ENCODE measurements around the gene CARD8.
"Not testable (repeated sequence)": the region's sequence is repeated elsewhere in the genome, so short reads cannot be mapped to it uniquely, and the experiment has no call there.

DNA sequence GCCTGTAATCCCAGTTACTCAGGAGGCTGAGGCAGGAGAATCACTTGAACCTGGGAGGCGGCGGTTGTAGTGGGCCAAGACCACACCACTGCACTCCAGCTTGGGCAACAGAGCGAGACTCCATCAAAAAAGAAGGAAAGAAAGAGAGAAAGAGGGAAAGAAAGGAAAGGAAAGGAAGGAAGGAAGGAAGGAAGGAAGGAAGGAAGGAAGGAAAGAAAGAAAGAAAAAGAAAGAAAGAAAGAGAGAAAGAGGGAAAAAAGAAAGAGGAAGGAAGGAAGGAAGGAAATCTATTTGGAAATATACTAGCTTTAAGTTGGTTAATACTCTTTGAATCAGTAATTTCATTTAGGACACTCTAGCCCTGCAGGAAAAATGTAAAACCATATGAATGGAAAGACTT, 34.9 kb downstream of the CARD8 start:
- TF ChIP-seq, protein P1, sequence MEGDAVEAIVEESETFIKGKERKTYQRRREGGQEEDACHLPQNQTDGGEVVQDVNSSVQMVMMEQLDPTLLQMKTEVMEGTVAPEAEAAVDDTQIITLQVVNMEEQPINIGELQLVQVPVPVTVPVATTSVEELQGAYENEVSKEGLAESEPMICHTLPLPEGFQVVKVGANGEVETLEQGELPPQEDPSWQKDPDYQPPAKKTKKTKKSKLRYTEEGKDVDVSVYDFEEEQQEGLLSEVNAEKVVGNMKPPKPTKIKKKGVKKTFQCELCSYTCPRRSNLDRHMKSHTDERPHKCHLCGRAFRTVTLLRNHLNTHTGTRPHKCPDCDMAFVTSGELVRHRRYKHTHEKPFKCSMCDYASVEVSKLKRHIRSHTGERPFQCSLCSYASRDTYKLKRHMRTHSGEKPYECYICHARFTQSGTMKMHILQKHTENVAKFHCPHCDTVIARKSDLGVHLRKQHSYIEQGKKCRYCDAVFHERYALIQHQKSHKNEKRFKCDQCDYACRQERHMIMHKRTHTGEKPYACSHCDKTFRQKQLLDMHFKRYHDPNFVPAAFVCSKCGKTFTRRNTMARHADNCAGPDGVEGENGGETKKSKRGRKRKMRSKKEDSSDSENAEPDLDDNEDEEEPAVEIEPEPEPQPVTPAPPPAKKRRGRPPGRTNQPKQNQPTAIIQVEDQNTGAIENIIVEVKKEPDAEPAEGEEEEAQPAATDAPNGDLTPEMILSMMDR (conservative IDR thresholded peaks at IDR 0.05; ENCODE audit: low read depth in 2 of 2), result not testable (repeated sequence)
- TF ChIP-seq POLR2AphosphoS5 (IDR thresholded peaks at IDR 0.05; ENCODE audit: low read depth); NANOG (IDR thresholded peaks at IDR 0.05; ENCODE audit: borderline replicate concordance); STAT1 (IDR thresholded peaks at IDR 0.05; ENCODE audit: unreplicated experiment); EZH2 (IDR thresholded peaks at IDR 0.05; ENCODE audit: low read depth, unreplicated experiment); ZNF114 (CRISPR knock-in tag; IDR thresholded peaks at IDR 0.05); CREB1 (CRISPR knock-in tag; IDR thresholded peaks at IDR 0.05; ENCODE audit: low read depth); EZH2phosphoT487 (IDR thresholded peaks at IDR 0.05; ENCODE audit: unreplicated experiment); ZNF331 (CRISPR knock-in tag; IDR thresholded peaks at IDR 0.05; ENCODE audit: low read depth); JUNB (IDR thresholded peaks at IDR 0.05; ENCODE audit: unreplicated experiment): not testable (repeated sequence)
- TF ChIP-seq, protein P2, sequence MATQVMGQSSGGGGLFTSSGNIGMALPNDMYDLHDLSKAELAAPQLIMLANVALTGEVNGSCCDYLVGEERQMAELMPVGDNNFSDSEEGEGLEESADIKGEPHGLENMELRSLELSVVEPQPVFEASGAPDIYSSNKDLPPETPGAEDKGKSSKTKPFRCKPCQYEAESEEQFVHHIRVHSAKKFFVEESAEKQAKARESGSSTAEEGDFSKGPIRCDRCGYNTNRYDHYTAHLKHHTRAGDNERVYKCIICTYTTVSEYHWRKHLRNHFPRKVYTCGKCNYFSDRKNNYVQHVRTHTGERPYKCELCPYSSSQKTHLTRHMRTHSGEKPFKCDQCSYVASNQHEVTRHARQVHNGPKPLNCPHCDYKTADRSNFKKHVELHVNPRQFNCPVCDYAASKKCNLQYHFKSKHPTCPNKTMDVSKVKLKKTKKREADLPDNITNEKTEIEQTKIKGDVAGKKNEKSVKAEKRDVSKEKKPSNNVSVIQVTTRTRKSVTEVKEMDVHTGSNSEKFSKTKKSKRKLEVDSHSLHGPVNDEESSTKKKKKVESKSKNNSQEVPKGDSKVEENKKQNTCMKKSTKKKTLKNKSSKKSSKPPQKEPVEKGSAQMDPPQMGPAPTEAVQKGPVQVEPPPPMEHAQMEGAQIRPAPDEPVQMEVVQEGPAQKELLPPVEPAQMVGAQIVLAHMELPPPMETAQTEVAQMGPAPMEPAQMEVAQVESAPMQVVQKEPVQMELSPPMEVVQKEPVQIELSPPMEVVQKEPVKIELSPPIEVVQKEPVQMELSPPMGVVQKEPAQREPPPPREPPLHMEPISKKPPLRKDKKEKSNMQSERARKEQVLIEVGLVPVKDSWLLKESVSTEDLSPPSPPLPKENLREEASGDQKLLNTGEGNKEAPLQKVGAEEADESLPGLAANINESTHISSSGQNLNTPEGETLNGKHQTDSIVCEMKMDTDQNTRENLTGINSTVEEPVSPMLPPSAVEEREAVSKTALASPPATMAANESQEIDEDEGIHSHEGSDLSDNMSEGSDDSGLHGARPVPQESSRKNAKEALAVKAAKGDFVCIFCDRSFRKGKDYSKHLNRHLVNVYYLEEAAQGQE (IDR thresholded peaks at IDR 0.05; ENCODE audit: unreplicated experiment), result not testable (repeated sequence)
- TF ChIP-seq, protein P3, sequence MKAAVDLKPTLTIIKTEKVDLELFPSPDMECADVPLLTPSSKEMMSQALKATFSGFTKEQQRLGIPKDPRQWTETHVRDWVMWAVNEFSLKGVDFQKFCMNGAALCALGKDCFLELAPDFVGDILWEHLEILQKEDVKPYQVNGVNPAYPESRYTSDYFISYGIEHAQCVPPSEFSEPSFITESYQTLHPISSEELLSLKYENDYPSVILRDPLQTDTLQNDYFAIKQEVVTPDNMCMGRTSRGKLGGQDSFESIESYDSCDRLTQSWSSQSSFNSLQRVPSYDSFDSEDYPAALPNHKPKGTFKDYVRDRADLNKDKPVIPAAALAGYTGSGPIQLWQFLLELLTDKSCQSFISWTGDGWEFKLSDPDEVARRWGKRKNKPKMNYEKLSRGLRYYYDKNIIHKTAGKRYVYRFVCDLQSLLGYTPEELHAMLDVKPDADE (IDR thresholded peaks at IDR 0.05), result not testable (repeated sequence)
- TF ChIP-seq, protein P4, sequence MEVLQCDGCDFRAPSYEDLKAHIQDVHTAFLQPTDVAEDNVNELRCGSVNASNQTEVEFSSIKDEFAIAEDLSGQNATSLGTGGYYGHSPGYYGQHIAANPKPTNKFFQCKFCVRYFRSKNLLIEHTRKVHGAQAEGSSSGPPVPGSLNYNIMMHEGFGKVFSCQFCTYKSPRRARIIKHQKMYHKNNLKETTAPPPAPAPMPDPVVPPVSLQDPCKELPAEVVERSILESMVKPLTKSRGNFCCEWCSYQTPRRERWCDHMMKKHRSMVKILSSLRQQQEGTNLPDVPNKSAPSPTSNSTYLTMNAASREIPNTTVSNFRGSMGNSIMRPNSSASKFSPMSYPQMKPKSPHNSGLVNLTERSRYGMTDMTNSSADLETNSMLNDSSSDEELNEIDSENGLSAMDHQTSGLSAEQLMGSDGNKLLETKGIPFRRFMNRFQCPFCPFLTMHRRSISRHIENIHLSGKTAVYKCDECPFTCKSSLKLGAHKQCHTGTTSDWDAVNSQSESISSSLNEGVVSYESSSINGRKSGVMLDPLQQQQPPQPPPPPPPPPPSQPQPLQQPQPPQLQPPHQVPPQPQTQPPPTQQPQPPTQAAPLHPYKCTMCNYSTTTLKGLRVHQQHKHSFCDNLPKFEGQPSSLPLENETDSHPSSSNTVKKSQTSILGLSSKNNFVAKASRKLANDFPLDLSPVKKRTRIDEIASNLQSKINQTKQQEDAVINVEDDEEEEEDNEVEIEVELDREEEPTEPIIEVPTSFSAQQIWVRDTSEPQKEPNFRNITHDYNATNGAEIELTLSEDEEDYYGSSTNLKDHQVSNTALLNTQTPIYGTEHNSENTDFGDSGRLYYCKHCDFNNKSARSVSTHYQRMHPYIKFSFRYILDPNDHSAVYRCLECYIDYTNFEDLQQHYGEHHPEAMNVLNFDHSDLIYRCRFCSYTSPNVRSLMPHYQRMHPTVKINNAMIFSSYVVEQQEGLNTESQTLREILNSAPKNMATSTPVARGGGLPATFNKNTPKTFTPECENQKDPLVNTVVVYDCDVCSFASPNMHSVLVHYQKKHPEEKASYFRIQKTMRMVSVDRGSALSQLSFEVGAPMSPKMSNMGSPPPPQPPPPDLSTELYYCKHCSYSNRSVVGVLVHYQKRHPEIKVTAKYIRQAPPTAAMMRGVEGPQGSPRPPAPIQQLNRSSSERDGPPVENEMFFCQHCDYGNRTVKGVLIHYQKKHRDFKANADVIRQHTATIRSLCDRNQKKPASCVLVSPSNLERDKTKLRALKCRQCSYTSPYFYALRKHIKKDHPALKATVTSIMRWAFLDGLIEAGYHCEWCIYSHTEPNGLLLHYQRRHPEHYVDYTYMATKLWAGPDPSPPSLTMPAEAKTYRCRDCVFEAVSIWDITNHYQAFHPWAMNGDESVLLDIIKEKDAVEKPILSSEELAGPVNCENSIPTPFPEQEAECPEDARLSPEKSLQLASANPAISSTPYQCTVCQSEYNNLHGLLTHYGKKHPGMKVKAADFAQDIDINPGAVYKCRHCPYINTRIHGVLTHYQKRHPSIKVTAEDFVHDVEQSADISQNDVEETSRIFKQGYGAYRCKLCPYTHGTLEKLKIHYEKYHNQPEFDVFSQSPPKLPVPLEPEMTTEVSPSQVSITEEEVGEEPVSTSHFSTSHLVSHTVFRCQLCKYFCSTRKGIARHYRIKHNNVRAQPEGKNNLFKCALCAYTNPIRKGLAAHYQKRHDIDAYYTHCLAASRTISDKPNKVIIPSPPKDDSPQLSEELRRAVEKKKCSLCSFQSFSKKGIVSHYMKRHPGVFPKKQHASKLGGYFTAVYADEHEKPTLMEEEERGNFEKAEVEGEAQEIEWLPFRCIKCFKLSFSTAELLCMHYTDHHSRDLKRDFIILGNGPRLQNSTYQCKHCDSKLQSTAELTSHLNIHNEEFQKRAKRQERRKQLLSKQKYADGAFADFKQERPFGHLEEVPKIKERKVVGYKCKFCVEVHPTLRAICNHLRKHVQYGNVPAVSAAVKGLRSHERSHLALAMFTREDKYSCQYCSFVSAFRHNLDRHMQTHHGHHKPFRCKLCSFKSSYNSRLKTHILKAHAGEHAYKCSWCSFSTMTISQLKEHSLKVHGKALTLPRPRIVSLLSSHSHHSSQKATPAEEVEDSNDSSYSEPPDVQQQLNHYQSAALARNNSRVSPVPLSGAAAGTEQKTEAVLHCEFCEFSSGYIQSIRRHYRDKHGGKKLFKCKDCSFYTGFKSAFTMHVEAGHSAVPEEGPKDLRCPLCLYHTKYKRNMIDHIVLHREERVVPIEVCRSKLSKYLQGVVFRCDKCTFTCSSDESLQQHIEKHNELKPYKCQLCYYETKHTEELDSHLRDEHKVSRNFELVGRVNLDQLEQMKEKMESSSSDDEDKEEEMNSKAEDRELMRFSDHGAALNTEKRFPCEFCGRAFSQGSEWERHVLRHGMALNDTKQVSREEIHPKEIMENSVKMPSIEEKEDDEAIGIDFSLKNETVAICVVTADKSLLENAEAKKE (CRISPR knock-in tag; IDR thresholded peaks at IDR 0.05), result not testable (repeated sequence)

All from GM23338 (cell line).